ENCODE data around the gene OSER1. TPM values are rescaled to one million over a fixed set of nuclear protein-coding genes. Genes with fewer than 3 reads are reported as not detected.

Gene OSER1
- total RNA-seq, 3 donors from 2014 or later (not counting 1 experiment from before 2014, with no cell fraction given) = 72.3 to 93.9 (median 78.3) TPM

- Histone ChIP-seq H3K27ac (ENCODE audit: low read length) (peak overlapping the region; percentile 52), H3K9me3 (ENCODE audit: control insufficient read depth, insufficient read depth, low read length) (no peaks in the 10 kb centered on the region), H3K4me3 (ENCODE audit: low read length) (no peak overlapping the region), H3K4me1 (ENCODE audit: control insufficient read depth, insufficient read depth, low read length) (peaks cover 31% of the 10 kb centered on the region), H3K27me3 (ENCODE audit: control insufficient read depth, insufficient read depth, low read length) (no peaks in the 10 kb centered on the region), H3K36me3 (ENCODE audit: control insufficient read depth, insufficient read depth, low read length) (no peaks in the 10 kb centered on the region)
- Mint-ChIP-seq H3K27me3 (ENCODE audit: low read depth in 2 of 2) (no peaks in the 10 kb centered on the region), H3K36me3 (peaks cover 6% of the 10 kb centered on the region), H3K9me3 (no peaks in the 10 kb centered on the region), H3K4me1 (peaks cover 49 to 54% of the 10 kb centered on the region in 2 donors), H3K4me3 (peak overlapping the region; percentile 49), H3K27ac (peak overlapping the region; percentile 37 to 68)
- intact Hi-C loops (cut with micrococcal nuclease) = loop anchor here (5.0 to 10.0 kb wide), 4 partner anchors 168 to 518 kb away; no protein-coding TSS in a partner anchor
- WGBS (ENCODE audit: insufficient coverage) = 89% methylated on average over 6 of the region's 6 CpGs
- no peak for TF ChIP-seq CTCF (IDR thresholded peaks at IDR 0.05)
- DNase-seq (no peak), ATAC-seq (no peak)
These were observed 9.2 kb upstream of the OSER1 start for GRCh38 chr20:44219791-44220190.

- Mint-ChIP-seq H3K27ac (peak overlapping the region; percentile 37 to 68), H3K27me3 (ENCODE audit: low read depth in 2 of 2) (no peaks in the 10 kb centered on the region), H3K4me3 (peak overlapping the region; percentile 92), H3K9me3 (no peaks in the 10 kb centered on the region), H3K36me3 (peaks cover 6% of the 10 kb centered on the region), H3K4me1 (peaks cover 49 to 54% of the 10 kb centered on the region in 2 donors)
- Histone ChIP-seq H3K27me3 (ENCODE audit: control insufficient read depth, insufficient read depth, low read length) (no peaks in the 10 kb centered on the region), H3K9me3 (ENCODE audit: control insufficient read depth, insufficient read depth, low read length) (no peaks in the 10 kb centered on the region), H3K4me3 (ENCODE audit: low read length) (no peak overlapping the region), H3K4me1 (ENCODE audit: control insufficient read depth, insufficient read depth, low read length) (peaks cover 31% of the 10 kb centered on the region), H3K36me3 (ENCODE audit: control insufficient read depth, insufficient read depth, low read length) (no peaks in the 10 kb centered on the region), H3K27ac (ENCODE audit: low read length) (peak overlapping the region; percentile 52)
- no peak for ATAC-seq
- WGBS (ENCODE audit: insufficient coverage) = 56% methylated on average over 4 of the region's 5 CpGs
- peak in 1 of 2 donors; percentile 50 for DNase-seq
- no peak for TF ChIP-seq CTCF (IDR thresholded peaks at IDR 0.05)
- intact Hi-C loops (cut with micrococcal nuclease) = loop anchor here (5.0 to 10.0 kb wide), 4 partner anchors 168 to 518 kb away; no protein-coding TSS in a partner anchor
These were observed 8.7 kb upstream of the OSER1 start for GRCh38 chr20:44219170-44219730.

- peaks cover 31% of the 10 kb centered on the region for H3K4me1 ChIP-seq (ENCODE audit: control insufficient read depth, insufficient read depth, low read length)
- no peaks in the 10 kb centered on the region for H3K9me3 ChIP-seq (ENCODE audit: control insufficient read depth, insufficient read depth, low read length)
- Mint-ChIP-seq H3K9me3 (no peaks in the 10 kb centered on the region), H3K4me1 (peaks cover 49 to 54% of the 10 kb centered on the region in 2 donors), H3K36me3 (peaks cover 6% of the 10 kb centered on the region), H3K27ac (peak overlapping the region; percentile 37 to 68), H3K27me3 (ENCODE audit: low read depth in 2 of 2) (no peaks in the 10 kb centered on the region), H3K4me3 (peak overlapping the region; percentile 92)
- H3K27ac ChIP-seq (ENCODE audit: low read length) = peak overlapping the region; percentile 52
- peak; percentile 36 to 42 (median 38) for ATAC-seq
- H3K27me3 ChIP-seq (ENCODE audit: control insufficient read depth, insufficient read depth, low read length) = no peaks in the 10 kb centered on the region
- 10% methylated on average over 2 of the region's 4 CpGs for WGBS (ENCODE audit: insufficient coverage)
- no peak overlapping the region for H3K4me3 ChIP-seq (ENCODE audit: low read length)
- no peak for TF ChIP-seq CTCF (IDR thresholded peaks at IDR 0.05)
- peak in 1 of 2 donors; percentile 66 for DNase-seq
- H3K36me3 ChIP-seq (ENCODE audit: control insufficient read depth, insufficient read depth, low read length) = no peaks in the 10 kb centered on the region
- intact Hi-C loops (cut with micrococcal nuclease) = loop anchor here (5.0 to 10.0 kb wide), 4 partner anchors 169 to 519 kb away; no protein-coding TSS in a partner anchor
These were observed 7.9 kb upstream of the OSER1 start for GRCh38 chr20:44218446-44218845.
